RWPE1 (cell line): Measurements from ENCODE around the gene INPP5A.

Experiments used
- CTCF ChIA-PET: fragments of 350-600 bp; sonication (Branson Sonifier 250); formaldehyde crosslinking; extraction: SDS; loops from one replicate; lab custom pipeline; 2021; lab: Yijun Ruan, JAX
- POLR2A ChIA-PET: fragments of 400-600 bp; formaldehyde crosslinking; extraction: SDS; loops from one replicate; lab custom pipeline; 2020; ENCODE audit warnings: antibody characterized with exemption; ENCODE audit not compliant: low non-redundant PET; lab: Yijun Ruan, JAX
- DNase-seq: peaks from one replicate; pipeline ENCODE4 v3.0.0; 2012; ENCODE audit warnings: low spot score
- H3K27ac ChIP-seq: fragments of 450-650 bp; 2 replicates; pipeline ENCODE4 v1.5.1; 2017
- CTCF ChIP-seq: fragments of 450-650 bp; conservative IDR thresholded peaks from 2 replicates; pipeline ENCODE4 v1.5.1; 2017; ENCODE audit warnings: low read depth, mild to moderate bottlenecking

The INPP5A gene

GRCh38 chr10:132607491-132607890, 69.9 kb downstream of the INPP5A start:
- DNase-seq: no peak
- TF ChIP-seq CTCF: no peak
- H3K27ac ChIP-seq: no peak overlapping the region
- ChIA-PET POLR2A (no interaction called here), CTCF (interaction anchor here (0.8 kb wide), 1 partner anchor 35 kb away, joined by 3 read pairs; no protein-coding TSS in a partner anchor)

GRCh38 chr10:132607961-132608495, 70.4 kb downstream of the INPP5A start:
- no peak overlapping the region for H3K27ac ChIP-seq
- no peak for TF ChIP-seq CTCF
- POLR2A ChIA-PET: no interaction called here
- no peak for DNase-seq
- CTCF ChIA-PET: no interaction called here

- ChIA-PET POLR2A (no interaction called here), CTCF (no interaction called here)
- no peak for TF ChIP-seq CTCF
- DNase-seq: no peak
- no peak overlapping the region for H3K27ac ChIP-seq
These were observed 71.1 kb downstream of the INPP5A start for GRCh38 chr10:132608511-132609195.

GRCh38 chr10:132609211-132609610, 71.6 kb downstream of the INPP5A start:
- CTCF ChIA-PET: no interaction called here
- no peak for DNase-seq
- TF ChIP-seq CTCF: no peak
- no peak overlapping the region for H3K27ac ChIP-seq
- POLR2A ChIA-PET: no interaction called here

GRCh38 chr10:132610071-132610701, 72.6 kb downstream of the INPP5A start:
- CTCF ChIA-PET: no interaction called here

More at GRCh38 chr10:132610071-132610701, 72.6 kb downstream of the INPP5A start:
- POLR2A ChIA-PET: no interaction called here
- no peak for TF ChIP-seq CTCF
- DNase-seq: no peak
- H3K27ac ChIP-seq: no peak overlapping the region
